Measurements from ENCODE around the gene NRL.

Gene NRL

GRCh38 chr14:24114532-24115421, at the start of gene NRL, which contains the start of gene DCAF11:
Gene NRL, minus strand, starts transcription at chr14:24114949. Its CDS starts 32,101 bp downstream, at chr14:24082848.
Gene DCAF11, plus strand, starts transcription at chr14:24114777. Its CDS starts 818 bp downstream, at chr14:24115595.
- DNase-seq (ENCODE audit: low read depth, low spot score): peak; percentile 97

- no peak for DNase-seq (ENCODE audit: low read depth, low spot score)
These were observed 47.3 kb upstream of the NRL start for GRCh38 chr14:24162093-24162492.

GRCh38 chr14:24160850-24161804, 46.4 kb upstream of the NRL start, which contains the start of gene IRF9:
Gene IRF9, plus strand, starts transcription at chr14:24161265. Its CDS starts 880 bp downstream, at chr14:24162145.
- DNase-seq (ENCODE audit: low read depth, low spot score): peak; percentile 97

GRCh38 chr14:24160499-24160849, 45.7 kb upstream of the NRL start:
- DNase-seq (ENCODE audit: low read depth, low spot score): no peak

- DNase-seq (ENCODE audit: low read depth, low spot score): no peak
These were observed 45.2 kb upstream of the NRL start for GRCh38 chr14:24159777-24160498.

GRCh38 chr14:24157331-24157730, 42.6 kb upstream of the NRL start:
- no peak for DNase-seq (ENCODE audit: low read depth, low spot score)

GRCh38 chr14:24156840-24157239, 42.1 kb upstream of the NRL start:
- no peak for DNase-seq (ENCODE audit: low read depth, low spot score)

- no peak for DNase-seq (ENCODE audit: low read depth, low spot score)
These were observed 40.4 kb upstream of the NRL start for GRCh38 chr14:24155100-24155499.

GRCh38 chr14:24151404-24152080, 36.8 kb upstream of the NRL start:
- DNase-seq (ENCODE audit: low read depth, low spot score): no peak

- no peak for DNase-seq (ENCODE audit: low read depth, low spot score)
These were observed 36.2 kb upstream of the NRL start for GRCh38 chr14:24150993-24151392.

- DNase-seq (ENCODE audit: low read depth, low spot score): no peak
These were observed 35.8 kb upstream of the NRL start for GRCh38 chr14:24150567-24150966.

- DNase-seq (ENCODE audit: low read depth, low spot score): no peak
These were observed 35.3 kb upstream of the NRL start for GRCh38 chr14:24150061-24150460.

- no peak for DNase-seq (ENCODE audit: low read depth, low spot score)
These were observed 34.7 kb upstream of the NRL start for GRCh38 chr14:24149302-24149969.

GRCh38 chr14:24147761-24148428, 33.1 kb upstream of the NRL start:
- DNase-seq (ENCODE audit: low read depth, low spot score): no peak

- DNase-seq (ENCODE audit: low read depth, low spot score): peak; percentile 95
These were observed 32.4 kb upstream of the NRL start, which contains the start of gene RNF31 for GRCh38 chr14:24146978-24147760. Gene RNF31, plus strand, starts transcription at chr14:24147498. Its CDS starts 201 bp downstream, at chr14:24147699.

GRCh38 chr14:24146453-24146977, 31.8 kb upstream of the NRL start, which contains the start of gene PSME2:
Gene PSME2, minus strand, starts transcription at chr14:24146610. Its CDS starts 29 bp downstream, at chr14:24146581.
- peak; percentile 68 for DNase-seq (ENCODE audit: low read depth, low spot score)

- DNase-seq (ENCODE audit: low read depth, low spot score): no peak
These were observed 31.1 kb upstream of the NRL start for GRCh38 chr14:24145690-24146452.

GRCh38 chr14:24145219-24145618, 30.5 kb upstream of the NRL start:
- DNase-seq (ENCODE audit: low read depth, low spot score): no peak
